GM23248 (cell line): ENCODE results near the gene MARCHF3. TPM values are rescaled to one million over a fixed set of nuclear protein-coding genes. Genes with fewer than 3 reads are reported as not detected.

ENCODE experiments used
- DNase-seq: peaks from one replicate; pipeline ENCODE4 v3.0.0-alpha.2; 2015
- H2AFZ ChIP-seq: fragments of 200-600 bp; sonication (generic); 2 replicates; pipeline ENCODE4 v1.6.1; 2016; ENCODE audit warnings: antibody characterized with exemption
- H3F3A ChIP-seq: fragments of 200-600 bp; sonication (generic); 2 replicates; pipeline ENCODE4 v1.6.1; 2016; ENCODE audit warnings: mild to moderate bottlenecking, antibody characterized with exemption, mixed run types; ENCODE audit not compliant: insufficient read depth
- H3K27ac ChIP-seq: fragments of 200-600 bp; sonication (generic); 2 replicates; pipeline ENCODE4 v1.5.1; 2016; ENCODE audit warnings: mild to moderate bottlenecking
- H3K27me3 ChIP-seq: fragments of 200-600 bp; sonication (generic); replicated peaks from 2 replicates; pipeline ENCODE4 v1.6.1; 2016; ENCODE audit warnings: mild to moderate bottlenecking; ENCODE audit not compliant: insufficient read depth
- H3K36me3 ChIP-seq: fragments of 200-600 bp; sonication (generic); 2 replicates; pipeline ENCODE4 v1.6.1; 2016; ENCODE audit warnings: low read depth, mild to moderate bottlenecking
- H3K4me1 ChIP-seq: fragments of 200-600 bp; sonication (generic); 2 replicates; pipeline ENCODE4 v1.6.1; 2016; ENCODE audit warnings: mild to moderate bottlenecking; ENCODE audit not compliant: insufficient read depth
- H3K4me2 ChIP-seq: fragments of 200-600 bp; sonication (generic); one replicate; pipeline ENCODE4 v1.6.1; 2016; ENCODE audit warnings: mild to moderate bottlenecking; ENCODE audit not compliant: unreplicated experiment
- H3K4me3 ChIP-seq: fragments of 200-600 bp; sonication (generic); 2 replicates; pipeline ENCODE4 v1.5.1; 2016; ENCODE audit warnings: mild to moderate bottlenecking
- H3K79me2 ChIP-seq: fragments of 200-600 bp; sonication (generic); 2 replicates; pipeline ENCODE4 v1.6.1; 2016; ENCODE audit warnings: mild to moderate bottlenecking; ENCODE audit not compliant: insufficient read depth
- H3K9ac ChIP-seq: fragments of 200-600 bp; sonication (generic); 2 replicates; pipeline ENCODE4 v1.6.1; 2016; ENCODE audit warnings: mild to moderate bottlenecking
- H3K9me2 ChIP-seq: fragments of 200-600 bp; sonication (generic); 2 replicates; pipeline ENCODE4 v1.6.1; 2016; ENCODE audit warnings: mixed run types, mild to moderate bottlenecking, moderate library complexity; ENCODE audit not compliant: insufficient read depth
- H3K9me3 ChIP-seq: fragments of 200-600 bp; sonication (generic); one replicate; pipeline ENCODE4 v1.6.1; 2017; ENCODE audit warnings: low read depth
- H4K20me1 ChIP-seq: fragments of 200-600 bp; sonication (generic); 2 replicates; pipeline ENCODE4 v1.6.0; 2016; ENCODE audit not compliant: insufficient read depth
- EZH2 ChIP-seq: fragments of 200-600 bp; sonication (generic); IDR thresholded peaks from 2 replicates; pipeline ENCODE4 v1.6.1; 2018; ENCODE audit warnings: antibody characterized with exemption, mild to moderate bottlenecking; ENCODE audit not compliant: insufficient read depth, poor library complexity, severe bottlenecking
- EZH2phosphoT487 ChIP-seq: fragments of 200-600 bp; sonication (generic); IDR thresholded peaks from 2 replicates; pipeline ENCODE4 v1.6.1; 2018; ENCODE audit warnings: antibody characterized with exemption, moderate library complexity, mild to moderate bottlenecking, low read depth; ENCODE audit not compliant: insufficient read depth
- WGBS, 2 experiments: methylation state at CpG; one replicate each; pipeline ENCODE4 v1.1.6; 2015 to 2017; ENCODE audit warnings: low lambda C conversion rate in 2 of 2, low coverage in 1 of 2; ENCODE audit errors: missing lambda C conversion rate in 2 of 2; 5-methylcytosine and 5-hydroxymethylcytosine counted together
- in situ Hi-C: fragments of 300-500 bp; cut with MboI; formaldehyde crosslinking; loops from 2 replicates; pipeline ENCODE4 v1.15.0; 2020
- polyA plus RNA-seq: library from polyadenylated mRNA; unstranded; fragments of >200 nt; fragmentation: Nextera tagmentation; extraction: Ambion mirVana; gene quantifications from 2 replicates; pipeline ENCODE4 v1.2.1, GENCODE V29; 2016
- total RNA-seq: library from RNA; depleted of rRNA; stranded (reverse); fragments of >200 nt; shearing (Covaris generic); gene quantifications from 2 replicates; pipeline ENCODE4 v1.2.3, GENCODE V29; 2014; rRNA removed

MARCHF3 gene
- total and polyA plus RNA-seq, 2 experiments from 2014 or later = 3.8 to 5.8 TPM

- no peaks in the 10 kb centered on the region for H3K9me3 ChIP-seq
- H3K4me1 ChIP-seq = peaks cover 8% of the 10 kb centered on the region
- H3F3A ChIP-seq = no peaks in the 10 kb centered on the region
- H3K9ac ChIP-seq = no peak overlapping the region
- H3K79me2 ChIP-seq = peaks cover 16% of the 10 kb centered on the region; the same call in 1 of the 2 replicates
- H4K20me1 ChIP-seq = no peaks in the 10 kb centered on the region
- TF ChIP-seq EZH2 = no peak
- TF ChIP-seq EZH2phosphoT487 = no peak
- H3K4me2 ChIP-seq = no peak overlapping the region
- no peaks in the 10 kb centered on the region for H3K36me3 ChIP-seq
- no peak overlapping the region for H3K27ac ChIP-seq
- DNase-seq = no peak
- whole genome bisulfite sequencing, 2 experiments = 97 to 99% methylated on average over 4 of the region's 4 CpGs
- H2AFZ ChIP-seq = no peak overlapping the region
- no peak overlapping the region for H3K4me3 ChIP-seq
- no peaks in the 10 kb centered on the region for H3K27me3 ChIP-seq
- H3K9me2 ChIP-seq = no peaks in the 10 kb centered on the region
- in situ Hi-C loops = no loop called here
Measured at GRCh38 chr5:126818736-126819135, 211.6 kb downstream of the MARCHF3 start.

Other genes starting within 250 kb of the MARCHF3 start
- 0.97 and 1.3 TPM in 2 replicates for gene C5orf63, start 42.9 kb upstream of the MARCHF3 start, total RNA-seq
- 7.0 and 7.2 TPM in 2 replicates for gene C5orf63, start 42.9 kb upstream of the MARCHF3 start, polyA plus RNA-seq